ENCODE results near the gene PPP1R3D. TPM values are rescaled to one million over a fixed set of nuclear protein-coding genes. Genes with fewer than 3 reads are reported as not detected.

The PPP1R3D gene, protein sequence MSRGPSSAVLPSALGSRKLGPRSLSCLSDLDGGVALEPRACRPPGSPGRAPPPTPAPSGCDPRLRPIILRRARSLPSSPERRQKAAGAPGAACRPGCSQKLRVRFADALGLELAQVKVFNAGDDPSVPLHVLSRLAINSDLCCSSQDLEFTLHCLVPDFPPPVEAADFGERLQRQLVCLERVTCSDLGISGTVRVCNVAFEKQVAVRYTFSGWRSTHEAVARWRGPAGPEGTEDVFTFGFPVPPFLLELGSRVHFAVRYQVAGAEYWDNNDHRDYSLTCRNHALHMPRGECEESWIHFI
- 1 to 10 TPM; 4.6 to 8.8 (median 7.0) TPM for total RNA-seq
- polyA plus RNA-seq: 10 to 100 TPM in 1 of 3 donors, 1 to 10 TPM in 2; 2.0 to 14.7 (median 4.3) TPM
- long read RNA-seq, donor 1, partial matches to known transcripts: 0 of 2 reads
- long read RNA-seq, donor 1, other reads (novel, unspliced or antisense): 0 of 2 reads
- long read RNA-seq, donor 2, transcript PPP1R3D-201 (1 exons, 3,630 nt): major isoform, 18 of 18 reads
- long read RNA-seq, donor 2, partial matches to known transcripts: 0 of 18 reads
- long read RNA-seq, donor 2, other reads (novel, unspliced or antisense): 0 of 18 reads

DNA sequence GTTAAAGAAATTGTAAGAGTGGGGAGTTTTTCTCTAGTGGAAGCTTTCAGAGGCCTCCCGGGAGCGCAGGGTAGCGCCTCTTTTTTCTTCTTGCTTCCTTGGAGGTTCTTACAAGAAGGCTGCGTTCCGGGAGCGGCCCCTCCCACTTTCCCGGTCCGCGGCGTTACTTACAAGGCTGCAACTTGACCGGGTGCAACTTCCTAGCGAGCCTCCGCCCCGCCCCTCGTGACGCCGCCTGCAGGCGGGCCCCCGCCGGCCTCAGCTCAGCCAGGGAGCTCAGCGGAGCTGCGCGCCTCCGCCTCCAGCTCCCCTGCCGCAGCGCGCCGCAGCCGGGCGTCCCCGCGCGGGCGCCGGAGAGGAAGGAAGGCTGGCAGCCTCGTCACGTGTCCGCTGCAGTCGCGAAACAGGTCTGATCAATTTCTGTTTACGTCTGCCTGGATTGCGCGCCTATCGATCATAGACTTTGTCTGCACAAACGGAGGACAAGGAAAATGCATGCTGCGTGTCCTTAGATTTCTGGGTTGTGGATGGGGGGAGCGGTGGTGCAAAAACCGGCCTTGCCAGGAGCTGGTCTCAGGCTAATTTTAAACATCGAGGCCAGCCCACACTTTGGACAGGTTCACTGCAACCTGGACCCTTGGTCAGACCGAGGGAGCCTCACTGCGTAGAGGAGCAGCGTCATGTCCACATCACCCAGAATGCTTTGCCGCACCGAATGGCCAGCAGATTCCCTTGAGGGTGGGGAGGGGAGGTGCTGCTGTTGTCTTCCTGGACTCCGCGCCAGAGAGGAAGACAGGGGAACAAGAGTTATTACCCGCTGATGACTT, at the start of gene PPP1R3D, which contains the start of gene FAM217B:
Gene PPP1R3D (minus strand): TSS at position 177 of the 827 bp plus-strand sequence. CDS start 374 bp downstream, outside the sequence.
Gene FAM217B (plus strand): TSS at position 261 of the 827 bp plus-strand sequence. CDS start 3,555 bp downstream, outside the sequence.
- no peaks in the 10 kb centered on the region for H3K27me3 ChIP-seq (ENCODE audit: insufficient read depth in 3 of 3, low read length in 2 of 3)
- peak within 1 kb of the TSS; percentile 85 for H3K4me3 ChIP-seq
- DNase-seq (peak; percentile 97 to 98), ATAC-seq (peak; percentile 87 to 90 (median 88))
- peaks cover 0 to 31% of the 10 kb centered on the region in 2 donors for H3K36me3 ChIP-seq (ENCODE audit: insufficient read depth in 1 of 2, low read depth in 1 of 2)
- peaks cover 62% of the 10 kb centered on the region for H3K4me1 ChIP-seq
- peak within 1 kb of the TSS; percentile 96 for H3K27ac ChIP-seq
- no peaks in the 10 kb centered on the region for H3K9me3 ChIP-seq
- intact Hi-C loops (cut with DNase I): loop anchor here in 1 of 2 donors (2.0 kb wide), 1 partner anchor 14 kb away; no protein-coding TSS in a partner anchor
- TF ChIP-seq, protein P1, sequence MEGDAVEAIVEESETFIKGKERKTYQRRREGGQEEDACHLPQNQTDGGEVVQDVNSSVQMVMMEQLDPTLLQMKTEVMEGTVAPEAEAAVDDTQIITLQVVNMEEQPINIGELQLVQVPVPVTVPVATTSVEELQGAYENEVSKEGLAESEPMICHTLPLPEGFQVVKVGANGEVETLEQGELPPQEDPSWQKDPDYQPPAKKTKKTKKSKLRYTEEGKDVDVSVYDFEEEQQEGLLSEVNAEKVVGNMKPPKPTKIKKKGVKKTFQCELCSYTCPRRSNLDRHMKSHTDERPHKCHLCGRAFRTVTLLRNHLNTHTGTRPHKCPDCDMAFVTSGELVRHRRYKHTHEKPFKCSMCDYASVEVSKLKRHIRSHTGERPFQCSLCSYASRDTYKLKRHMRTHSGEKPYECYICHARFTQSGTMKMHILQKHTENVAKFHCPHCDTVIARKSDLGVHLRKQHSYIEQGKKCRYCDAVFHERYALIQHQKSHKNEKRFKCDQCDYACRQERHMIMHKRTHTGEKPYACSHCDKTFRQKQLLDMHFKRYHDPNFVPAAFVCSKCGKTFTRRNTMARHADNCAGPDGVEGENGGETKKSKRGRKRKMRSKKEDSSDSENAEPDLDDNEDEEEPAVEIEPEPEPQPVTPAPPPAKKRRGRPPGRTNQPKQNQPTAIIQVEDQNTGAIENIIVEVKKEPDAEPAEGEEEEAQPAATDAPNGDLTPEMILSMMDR (IDR thresholded peaks at IDR 0.05): peak; percentile 19
- 0% methylated on average over 52 to 57 of the region's 57 CpGs for WGBS, 3 donors

DNA sequence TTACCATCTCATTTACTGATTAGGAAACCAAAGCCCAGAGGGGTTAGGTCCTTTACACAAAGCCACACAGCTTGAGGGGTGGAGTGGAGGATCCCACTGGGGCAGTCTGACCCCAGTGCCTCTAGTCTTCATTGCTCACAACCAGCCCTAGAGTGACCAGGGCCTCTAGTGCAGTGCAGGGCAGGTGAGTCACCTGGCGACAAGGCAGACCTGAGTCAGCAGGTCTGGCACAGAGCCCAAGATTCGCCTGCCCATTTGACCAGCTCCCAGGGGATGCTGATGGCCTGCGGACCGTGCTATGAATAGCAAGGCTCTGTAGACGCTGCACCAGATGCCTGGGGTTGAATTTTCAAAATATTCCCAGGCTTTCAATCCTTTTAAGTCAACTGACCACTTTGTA, 48.0 kb upstream of the PPP1R3D start:
- H3K36me3 ChIP-seq (ENCODE audit: insufficient read depth in 1 of 2, low read depth in 1 of 2): peaks cover 0 to 3% of the 10 kb centered on the region in 2 donors
- ATAC-seq: peak in 3 of 4 donors; percentile 32 to 84 (median 77)
- no peaks in the 10 kb centered on the region for H3K4me1 ChIP-seq

DNA sequence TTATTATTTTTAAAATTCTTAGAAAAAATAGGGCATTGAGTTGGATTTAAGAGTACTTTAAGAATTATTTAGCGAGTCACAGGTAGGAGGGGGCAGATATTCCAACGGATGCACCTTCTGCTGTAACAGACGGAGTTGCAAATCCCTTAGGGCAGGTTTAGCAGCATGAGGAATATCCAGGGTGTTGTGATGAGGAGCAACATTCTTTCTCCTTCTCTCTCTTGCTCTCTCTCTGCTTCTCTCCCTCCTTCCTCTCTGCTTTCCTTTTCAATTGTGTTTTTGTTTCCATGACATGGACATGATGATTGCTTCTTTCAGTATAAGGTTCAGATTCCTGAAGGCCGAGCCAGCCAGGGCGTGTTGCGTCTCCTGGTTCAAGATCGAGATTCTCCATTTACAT, 47.0 kb upstream of the PPP1R3D start:
- WGBS, 3 donors: 88 to 93% (median 90%) methylated on average over 7 of the region's 7 CpGs
- DNase-seq: no peak
- TF ChIP-seq, protein P1 (IDR thresholded peaks at IDR 0.05): no peak
- H3K4me3 ChIP-seq: no peak overlapping the region
- H3K4me1 ChIP-seq: no peaks in the 10 kb centered on the region
- no peaks in the 10 kb centered on the region for H3K27me3 ChIP-seq (ENCODE audit: insufficient read depth in 3 of 3, low read length in 2 of 3)
- no peak overlapping the region for H3K27ac ChIP-seq
- H3K36me3 ChIP-seq (ENCODE audit: insufficient read depth in 1 of 2, low read depth in 1 of 2): peaks cover 0 to 3% of the 10 kb centered on the region in 2 donors
- intact Hi-C loops (cut with DNase I): no loop called here
- ATAC-seq: no peak
- no peaks in the 10 kb centered on the region for H3K9me3 ChIP-seq

More for the DNA sequence above, 48.0 kb upstream of the PPP1R3D start:
- Histone ChIP-seq H3K27me3 (ENCODE audit: insufficient read depth in 3 of 3, low read length in 2 of 3) (no peaks in the 10 kb centered on the region), H3K27ac (no peak overlapping the region), H3K9me3 (no peaks in the 10 kb centered on the region), H3K4me3 (no peak overlapping the region)
- peak in 1 of 2 donors; percentile 26 for DNase-seq
- 50 to 65% (median 52%) methylated on average over 5 of the region's 5 CpGs for WGBS, 3 donors
- intact Hi-C loops (cut with DNase I): no loop called here
- TF ChIP-seq, protein P1 (IDR thresholded peaks at IDR 0.05): no peak

DNA sequence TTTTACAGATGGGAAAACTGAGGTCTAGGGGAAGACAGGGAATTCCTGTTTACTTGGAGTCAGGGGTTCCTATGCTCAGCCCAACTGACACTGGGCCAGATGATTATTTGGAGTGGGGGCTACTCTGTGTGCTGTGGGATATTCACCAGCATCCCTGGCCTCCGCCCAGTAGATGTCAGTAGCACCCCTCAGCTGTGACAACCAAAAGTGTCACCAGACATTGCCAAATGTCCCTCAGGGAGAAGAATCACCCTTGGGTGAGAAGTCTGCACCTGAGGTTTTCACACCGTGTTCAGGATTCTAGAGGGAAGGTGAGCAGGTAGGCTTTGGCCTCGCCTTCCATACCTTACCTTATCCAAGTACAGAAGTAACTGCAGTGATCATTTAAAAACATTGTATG, 45.8 kb upstream of the PPP1R3D start:
- H3K36me3 ChIP-seq (ENCODE audit: insufficient read depth in 1 of 2, low read depth in 1 of 2): peaks cover 0 to 3% of the 10 kb centered on the region in 2 donors
- no peak overlapping the region for H3K27ac ChIP-seq
- intact Hi-C loops (cut with DNase I): no loop called here
- no peaks in the 10 kb centered on the region for H3K4me1 ChIP-seq
- ATAC-seq (peak in 1 of 4 donors; percentile 42), DNase-seq (no peak)
- no peak overlapping the region for H3K4me3 ChIP-seq
- H3K9me3 ChIP-seq: no peaks in the 10 kb centered on the region
- TF ChIP-seq, protein P1 (IDR thresholded peaks at IDR 0.05): no peak
- WGBS, 3 donors: 93 to 100% (median 100%) methylated on average over 3 of the region's 3 CpGs
- no peaks in the 10 kb centered on the region for H3K27me3 ChIP-seq (ENCODE audit: insufficient read depth in 3 of 3, low read length in 2 of 3)

Measured in psoas muscle (tissue), 8 donors.